ENCODE results near the gene AIFM1.

Gene AIFM1

GRCh38 chrX:130158311-130158710, 7.3 kb downstream of the AIFM1 start:
- Histone ChIP-seq H3K36me3 (ENCODE audit: control insufficient read depth, insufficient read depth, low read length) (no peaks in the 10 kb centered on the region), H3K4me3 (replicated peaks; ENCODE audit: low read depth, low read length) (no peak overlapping the region), H3K27me3 (replicated peaks; ENCODE audit: control insufficient read depth, insufficient read depth, low read length) (no peaks in the 10 kb centered on the region)
- no peak for DNase-seq (ENCODE audit: extremely low read depth, insufficient read length)
- TF ChIP-seq, protein P1, sequence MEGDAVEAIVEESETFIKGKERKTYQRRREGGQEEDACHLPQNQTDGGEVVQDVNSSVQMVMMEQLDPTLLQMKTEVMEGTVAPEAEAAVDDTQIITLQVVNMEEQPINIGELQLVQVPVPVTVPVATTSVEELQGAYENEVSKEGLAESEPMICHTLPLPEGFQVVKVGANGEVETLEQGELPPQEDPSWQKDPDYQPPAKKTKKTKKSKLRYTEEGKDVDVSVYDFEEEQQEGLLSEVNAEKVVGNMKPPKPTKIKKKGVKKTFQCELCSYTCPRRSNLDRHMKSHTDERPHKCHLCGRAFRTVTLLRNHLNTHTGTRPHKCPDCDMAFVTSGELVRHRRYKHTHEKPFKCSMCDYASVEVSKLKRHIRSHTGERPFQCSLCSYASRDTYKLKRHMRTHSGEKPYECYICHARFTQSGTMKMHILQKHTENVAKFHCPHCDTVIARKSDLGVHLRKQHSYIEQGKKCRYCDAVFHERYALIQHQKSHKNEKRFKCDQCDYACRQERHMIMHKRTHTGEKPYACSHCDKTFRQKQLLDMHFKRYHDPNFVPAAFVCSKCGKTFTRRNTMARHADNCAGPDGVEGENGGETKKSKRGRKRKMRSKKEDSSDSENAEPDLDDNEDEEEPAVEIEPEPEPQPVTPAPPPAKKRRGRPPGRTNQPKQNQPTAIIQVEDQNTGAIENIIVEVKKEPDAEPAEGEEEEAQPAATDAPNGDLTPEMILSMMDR (IDR thresholded peaks at IDR 0.05; ENCODE audit: insufficient read depth, low read length, poor library complexity, severe bottlenecking) = no peak

- Histone ChIP-seq H3K4me3 (replicated peaks; ENCODE audit: low read depth, low read length) (no peak overlapping the region), H3K36me3 (ENCODE audit: control insufficient read depth, insufficient read depth, low read length) (no peaks in the 10 kb centered on the region), H3K27me3 (replicated peaks; ENCODE audit: control insufficient read depth, insufficient read depth, low read length) (no peaks in the 10 kb centered on the region)
- DNase-seq (ENCODE audit: extremely low read depth, insufficient read length) = no peak
- TF ChIP-seq, protein P1 (IDR thresholded peaks at IDR 0.05; ENCODE audit: insufficient read depth, low read length, poor library complexity, severe bottlenecking) = no peak
Measured at GRCh38 chrX:130155564-130155963, 10.1 kb downstream of the AIFM1 start.

DNA sequence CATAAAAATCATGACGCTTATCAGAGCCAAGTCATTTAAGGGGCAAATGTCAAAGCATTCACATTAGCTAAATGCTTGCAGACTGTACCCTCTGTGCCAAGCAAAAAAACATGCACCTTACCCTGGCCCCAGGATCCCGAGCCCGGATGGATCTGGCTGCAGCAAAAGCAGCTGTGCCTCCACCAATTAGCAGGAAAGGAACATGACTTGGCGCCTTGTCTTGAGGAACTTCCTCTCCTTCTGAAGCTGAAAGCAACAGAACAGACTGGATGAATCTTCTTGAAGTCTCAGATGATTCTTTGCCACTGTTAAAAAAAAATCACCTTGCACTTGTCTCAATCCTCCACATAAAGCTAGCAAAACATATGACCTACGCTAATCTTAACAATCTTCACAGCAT, 18.0 kb downstream of the AIFM1 start:
- no peak for DNase-seq (ENCODE audit: extremely low read depth, insufficient read length)
- no peaks in the 10 kb centered on the region for H3K27me3 ChIP-seq (replicated peaks; ENCODE audit: control insufficient read depth, insufficient read depth, low read length)
- no peak overlapping the region for H3K4me3 ChIP-seq (replicated peaks; ENCODE audit: low read depth, low read length)
- peaks cover 4% of the 10 kb centered on the region; the same call in 1 of the 2 replicates for H3K36me3 ChIP-seq (ENCODE audit: control insufficient read depth, insufficient read depth, low read length)
- TF ChIP-seq, protein P1 (IDR thresholded peaks at IDR 0.05; ENCODE audit: insufficient read depth, low read length, poor library complexity, severe bottlenecking) = no peak

DNA sequence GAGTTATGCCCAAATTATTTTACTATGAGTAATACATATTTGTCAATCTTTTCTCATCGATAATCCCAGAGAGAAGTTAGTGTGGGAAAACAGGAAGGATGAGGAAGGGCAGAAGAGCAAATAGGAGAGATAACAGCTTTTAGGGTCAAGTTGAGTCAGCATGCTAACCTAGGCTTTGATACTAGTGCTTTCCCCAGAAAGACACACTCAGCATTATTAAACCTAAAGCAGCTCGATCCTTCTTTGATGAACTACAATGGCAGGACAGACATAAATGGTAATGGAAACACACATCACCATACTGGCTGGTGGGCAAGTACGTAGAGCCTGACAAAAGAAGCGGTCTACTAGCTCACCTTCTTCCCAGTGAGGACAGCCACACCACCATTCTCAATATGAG, 20.5 kb downstream of the AIFM1 start:
- no peaks in the 10 kb centered on the region for H3K27me3 ChIP-seq (replicated peaks; ENCODE audit: control insufficient read depth, insufficient read depth, low read length)
- TF ChIP-seq, protein P1 (IDR thresholded peaks at IDR 0.05; ENCODE audit: insufficient read depth, low read length, poor library complexity, severe bottlenecking) = no peak

GRCh38 chrX:130144509-130144908, 21.1 kb downstream of the AIFM1 start:
- TF ChIP-seq, protein P1 (IDR thresholded peaks at IDR 0.05; ENCODE audit: insufficient read depth, low read length, poor library complexity, severe bottlenecking) = no peak
- no peak overlapping the region for H3K4me3 ChIP-seq (replicated peaks; ENCODE audit: low read depth, low read length)
- DNase-seq (ENCODE audit: extremely low read depth, insufficient read length) = no peak
- H3K36me3 ChIP-seq (ENCODE audit: control insufficient read depth, insufficient read depth, low read length) = peaks cover 6% of the 10 kb centered on the region
- no peaks in the 10 kb centered on the region for H3K27me3 ChIP-seq (replicated peaks; ENCODE audit: control insufficient read depth, insufficient read depth, low read length)

More for the DNA sequence above, 20.5 kb downstream of the AIFM1 start:
- DNase-seq (ENCODE audit: extremely low read depth, insufficient read length) = no peak
- H3K4me3 ChIP-seq (replicated peaks; ENCODE audit: low read depth, low read length) = no peak overlapping the region
- H3K36me3 ChIP-seq (ENCODE audit: control insufficient read depth, insufficient read depth, low read length) = peaks cover 4% of the 10 kb centered on the region; the same call in 1 of the 2 replicates
